Activated CD8-positive, alpha-beta memory T cell treated with anti-CD3 and anti-CD28 coated beads, Interleukin-2, amount 50 U/mL, for 24 hours (primary cell): ENCODE measurements around the gene EPHB2.

ENCODE experiments used
- DNase-seq: peaks from one replicate; pipeline ENCODE4 v3.0.0-alpha.2; 2020; ENCODE audit errors: extremely low read depth

Gene EPHB2

GRCh38 chr1:22952694-22953056 is 242.0 kb downstream of the EPHB2 start:
- no peak for DNase-seq

GRCh38 chr1:22953057-22953739 is 242.6 kb downstream of the EPHB2 start:
- DNase-seq, result no peak

- no peak for DNase-seq
These were observed 243.1 kb downstream of the EPHB2 start for GRCh38 chr1:22953740-22954141.

GRCh38 chr1:22955146-22955545 is 244.5 kb downstream of the EPHB2 start:
- no peak for DNase-seq

- no peak for DNase-seq
These were observed 246.4 kb downstream of the EPHB2 start for GRCh38 chr1:22957066-22957465.

- DNase-seq, result no peak
These were observed 247.9 kb downstream of the EPHB2 start for GRCh38 chr1:22958556-22958955.

GRCh38 chr1:22959545-22960360 is 249.1 kb downstream of the EPHB2 start:
- DNase-seq, result no peak

GRCh38 chr1:22962558-22962957 is 251.9 kb downstream of the EPHB2 start:
- DNase-seq, result no peak

GRCh38 chr1:22963044-22963677 is 252.5 kb downstream of the EPHB2 start:
- no peak for DNase-seq

- no peak for DNase-seq
These were observed 255.7 kb downstream of the EPHB2 start for GRCh38 chr1:22966309-22966708.

- no peak for DNase-seq
These were observed 257.2 kb downstream of the EPHB2 start for GRCh38 chr1:22967833-22968232.

- DNase-seq, result no peak
These were observed 258.7 kb downstream of the EPHB2 start for GRCh38 chr1:22969304-22969709.

GRCh38 chr1:22970096-22970495 is 259.5 kb downstream of the EPHB2 start:
- DNase-seq, result no peak
